Stimulated activated effector memory CD8-positive, alpha-beta T cell treated with anti-CD3 and anti-CD28 coated beads, Interleukin-12 subunit alpha, Interleukin-12 subunit beta, amount 100 ng/mL, for 72 hours (primary cell): Measurements from ENCODE around the gene CSGALNACT2.

Experiments
- ATAC-seq: fragments of 150-1000 bp; cut with Tn5 transposase; 2 replicates; pipeline ENCODE4 v1.10.0; 2021
- DNase-seq, 2 donors: peaks; one replicate each; pipeline ENCODE4 v3.0.0; 2021 to 2022; ENCODE audit warnings: low spot score in 2 of 2
- H3K27ac Mint-ChIP-seq: one replicate; pipeline ENCODE4 v1.8.0; 2022; ENCODE audit warnings: mild to moderate bottlenecking, mixed read lengths
- H3K36me3 Mint-ChIP-seq: one replicate; pipeline ENCODE4 v1.8.0; 2022; ENCODE audit warnings: mild to moderate bottlenecking, mixed read lengths
- H3K4me1 Mint-ChIP-seq: one replicate; pipeline ENCODE4 v1.8.0; 2022; ENCODE audit warnings: mixed read lengths
- H3K4me3 Mint-ChIP-seq: one replicate; pipeline ENCODE4 v1.8.0; 2022; ENCODE audit warnings: mild to moderate bottlenecking, mixed read lengths
- H3K9me3 Mint-ChIP-seq: one replicate; pipeline ENCODE4 v1.8.0; 2022; ENCODE audit warnings: mixed read lengths

The CSGALNACT2 gene

DNA sequence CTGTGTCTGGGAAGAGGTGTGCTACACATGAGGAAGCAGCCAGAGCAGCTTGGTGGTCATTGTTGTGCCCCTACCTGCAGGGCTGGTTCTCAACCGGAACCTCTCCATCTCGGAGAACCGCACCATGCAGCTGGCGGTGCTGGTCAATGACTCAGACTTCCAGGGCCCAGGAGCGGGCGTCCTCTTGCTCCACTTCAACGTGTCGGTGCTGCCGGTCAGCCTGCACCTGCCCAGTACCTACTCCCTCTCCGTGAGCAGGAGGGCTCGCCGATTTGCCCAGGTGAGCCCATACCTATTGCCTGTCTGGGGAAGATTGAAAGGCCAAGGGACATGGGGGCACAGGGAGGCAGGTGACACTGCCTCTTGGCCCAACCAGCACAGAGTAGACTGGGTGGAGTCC, 29.3 kb upstream of the CSGALNACT2 start:
- Mint-ChIP-seq H3K27ac (no peak overlapping the region), H3K4me3 (no peak overlapping the region), H3K4me1 (peaks cover 16% of the 10 kb centered on the region), H3K9me3 (no peaks in the 10 kb centered on the region), H3K36me3 (no peaks in the 10 kb centered on the region)
- DNase-seq: no peak
- ATAC-seq: no peak

- no peak for ATAC-seq
- no peaks in the 10 kb centered on the region for H3K36me3 Mint-ChIP-seq
- H3K9me3 Mint-ChIP-seq: no peaks in the 10 kb centered on the region
- no peak overlapping the region for H3K4me3 Mint-ChIP-seq
- H3K27ac Mint-ChIP-seq: no peak overlapping the region
- H3K4me1 Mint-ChIP-seq: peaks cover 16% of the 10 kb centered on the region
- no peak for DNase-seq
Observed at GRCh38 chr10:43109671-43110249, 28.5 kb upstream of the CSGALNACT2 start.

DNA sequence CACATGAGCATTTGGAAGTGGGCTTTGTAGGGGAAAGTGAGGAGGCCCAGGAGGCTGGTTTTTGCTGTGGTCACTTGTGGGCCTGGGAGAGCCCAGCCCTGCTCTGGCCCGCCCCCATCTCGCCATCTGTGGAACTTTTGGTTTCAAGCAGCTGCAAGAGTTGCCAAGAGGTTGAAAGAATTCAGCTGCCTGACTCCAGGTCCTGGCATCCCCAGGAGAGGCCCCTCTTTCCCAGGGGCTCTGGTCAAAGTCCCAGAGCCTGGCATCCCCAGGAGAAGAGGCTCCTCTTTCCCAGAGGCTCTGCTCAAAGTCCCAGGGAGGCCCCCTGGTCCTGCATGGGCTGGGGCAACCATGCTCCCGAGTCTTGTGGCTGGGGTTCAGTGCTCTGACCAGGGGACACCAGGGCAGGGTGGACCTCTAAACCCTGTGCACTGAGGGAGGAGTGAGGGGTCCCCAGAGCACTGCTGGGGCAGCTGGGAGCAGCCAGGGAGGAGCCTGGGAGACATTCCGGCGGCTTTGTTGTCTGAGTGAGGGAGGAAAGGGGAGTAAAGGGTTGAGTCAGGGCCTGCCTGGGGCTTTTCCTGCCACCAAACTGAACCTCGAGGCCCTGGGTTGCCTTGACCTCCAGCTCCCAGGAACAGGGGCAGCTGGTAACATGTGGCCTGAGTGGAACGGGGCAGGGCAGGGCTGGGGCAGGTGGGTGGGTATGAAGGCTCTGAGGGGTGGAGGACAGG, 27.7 kb upstream of the CSGALNACT2 start:
- no peaks in the 10 kb centered on the region for H3K9me3 Mint-ChIP-seq
- H3K36me3 Mint-ChIP-seq: no peaks in the 10 kb centered on the region
- peak overlapping the region; percentile 87 for H3K27ac Mint-ChIP-seq
- ATAC-seq: no peak
- H3K4me3 Mint-ChIP-seq: no peak overlapping the region
- H3K4me1 Mint-ChIP-seq: peaks cover 16% of the 10 kb centered on the region
- DNase-seq: no peak

DNA sequence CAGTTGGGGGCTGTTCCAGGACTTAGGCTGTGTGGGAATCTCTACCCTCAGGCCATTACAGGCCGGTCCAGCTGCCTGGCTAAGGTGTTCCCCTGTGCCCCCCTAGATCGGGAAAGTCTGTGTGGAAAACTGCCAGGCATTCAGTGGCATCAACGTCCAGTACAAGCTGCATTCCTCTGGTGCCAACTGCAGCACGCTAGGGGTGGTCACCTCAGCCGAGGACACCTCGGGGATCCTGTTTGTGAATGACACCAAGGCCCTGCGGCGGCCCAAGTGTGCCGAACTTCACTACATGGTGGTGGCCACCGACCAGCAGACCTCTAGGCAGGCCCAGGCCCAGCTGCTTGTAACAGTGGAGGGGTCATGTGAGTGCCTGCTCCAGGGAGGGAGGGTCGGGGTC, 27.1 kb upstream of the CSGALNACT2 start:
- ATAC-seq (no peak), DNase-seq (no peak)
- Mint-ChIP-seq H3K36me3 (no peaks in the 10 kb centered on the region), H3K4me3 (no peak overlapping the region), H3K27ac (no peak overlapping the region), H3K4me1 (peaks cover 16% of the 10 kb centered on the region), H3K9me3 (no peaks in the 10 kb centered on the region)

DNA sequence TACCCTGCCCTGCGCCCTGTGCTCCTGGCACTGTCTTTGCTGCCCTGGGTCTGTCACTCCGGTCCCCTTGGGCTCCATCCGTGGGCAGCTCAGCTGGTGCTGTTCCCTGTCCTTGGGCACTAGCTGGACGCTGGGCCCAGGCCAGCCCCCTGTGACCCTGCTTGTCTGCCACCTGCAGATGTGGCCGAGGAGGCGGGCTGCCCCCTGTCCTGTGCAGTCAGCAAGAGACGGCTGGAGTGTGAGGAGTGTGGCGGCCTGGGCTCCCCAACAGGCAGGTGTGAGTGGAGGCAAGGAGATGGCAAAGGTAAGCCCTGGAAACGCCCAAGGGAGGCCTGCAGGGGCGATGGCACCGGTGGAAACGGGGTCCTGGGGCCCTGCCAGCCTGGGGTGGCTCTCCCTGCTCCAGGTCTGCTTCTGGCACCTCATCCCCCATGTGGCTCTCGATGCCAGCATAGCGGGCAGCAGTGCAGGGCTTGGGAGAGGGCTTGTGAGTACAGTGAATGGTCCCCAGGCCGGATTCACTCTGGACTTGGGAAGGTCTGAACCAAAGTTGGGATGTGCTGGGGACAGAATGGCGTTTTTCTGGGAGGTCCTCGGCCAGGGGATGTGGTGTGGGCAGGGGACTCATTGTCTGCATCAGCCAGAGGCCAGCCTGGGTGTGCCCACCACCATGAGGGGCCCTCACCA, 26.2 kb upstream of the CSGALNACT2 start:
- peaks cover 8% of the 10 kb centered on the region for H3K4me1 Mint-ChIP-seq
- H3K27ac Mint-ChIP-seq: no peak overlapping the region
- H3K4me3 Mint-ChIP-seq: no peak overlapping the region
- no peaks in the 10 kb centered on the region for H3K9me3 Mint-ChIP-seq
- ATAC-seq (no peak), DNase-seq (no peak)
- H3K36me3 Mint-ChIP-seq: no peaks in the 10 kb centered on the region

- Mint-ChIP-seq H3K4me1 (peaks cover 6% of the 10 kb centered on the region), H3K27ac (no peak overlapping the region)
Observed at GRCh38 chr10:43112608-43112961, 25.7 kb upstream of the CSGALNACT2 start.

DNA sequence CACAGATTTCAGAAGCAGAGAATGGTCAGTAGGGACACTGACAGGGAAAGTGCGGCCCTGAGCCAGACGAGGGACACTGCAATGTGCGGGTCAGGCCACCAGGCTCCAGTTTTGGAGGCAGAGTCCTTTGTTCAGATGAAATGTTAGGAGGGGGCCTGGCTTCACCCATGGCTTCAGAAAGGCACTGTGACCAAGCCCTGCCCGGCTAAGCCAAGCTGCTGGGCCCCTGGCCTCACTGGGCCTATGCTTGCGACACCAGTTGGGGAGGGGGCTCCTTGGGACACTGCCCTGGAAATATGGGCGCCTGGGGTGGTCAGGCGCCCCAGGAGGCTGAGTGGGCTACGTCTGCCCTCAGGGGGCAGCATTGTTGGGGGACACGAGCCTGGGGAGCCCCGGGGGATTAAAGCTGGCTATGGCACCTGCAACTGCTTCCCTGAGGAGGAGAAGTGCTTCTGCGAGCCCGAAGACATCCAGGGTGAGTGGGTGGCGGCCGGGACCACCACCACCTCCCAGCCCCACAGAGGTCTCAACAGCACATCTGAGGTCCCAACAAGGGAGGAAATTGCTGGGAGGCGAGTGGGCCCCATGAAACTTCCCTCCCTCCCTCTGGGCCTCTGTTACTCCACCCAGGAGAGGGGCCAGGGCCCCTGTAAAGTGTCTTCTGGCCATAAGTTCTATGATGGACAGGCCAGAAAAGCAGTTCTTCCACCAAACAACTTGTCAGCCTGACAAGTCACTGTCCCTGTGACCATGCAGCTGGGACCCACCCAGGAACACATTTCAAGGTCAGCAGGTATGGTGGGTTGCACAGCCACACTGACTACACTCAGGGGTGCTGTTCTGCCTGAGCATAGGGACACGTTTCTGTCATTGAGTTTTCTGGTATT, 24.8 kb upstream of the CSGALNACT2 start:
- no peak for ATAC-seq
- Mint-ChIP-seq H3K4me1 (peaks cover 7% of the 10 kb centered on the region), H3K4me3 (no peak overlapping the region), H3K36me3 (no peaks in the 10 kb centered on the region), H3K9me3 (no peaks in the 10 kb centered on the region), H3K27ac (peak overlapping the region; percentile 26)
- DNase-seq: no peak

More at GRCh38 chr10:43112608-43112961, 25.7 kb upstream of the CSGALNACT2 start:
- no peak for DNase-seq
- H3K36me3 Mint-ChIP-seq: no peaks in the 10 kb centered on the region
- no peak for ATAC-seq
- no peak overlapping the region for H3K4me3 Mint-ChIP-seq
- H3K9me3 Mint-ChIP-seq: no peaks in the 10 kb centered on the region

DNA sequence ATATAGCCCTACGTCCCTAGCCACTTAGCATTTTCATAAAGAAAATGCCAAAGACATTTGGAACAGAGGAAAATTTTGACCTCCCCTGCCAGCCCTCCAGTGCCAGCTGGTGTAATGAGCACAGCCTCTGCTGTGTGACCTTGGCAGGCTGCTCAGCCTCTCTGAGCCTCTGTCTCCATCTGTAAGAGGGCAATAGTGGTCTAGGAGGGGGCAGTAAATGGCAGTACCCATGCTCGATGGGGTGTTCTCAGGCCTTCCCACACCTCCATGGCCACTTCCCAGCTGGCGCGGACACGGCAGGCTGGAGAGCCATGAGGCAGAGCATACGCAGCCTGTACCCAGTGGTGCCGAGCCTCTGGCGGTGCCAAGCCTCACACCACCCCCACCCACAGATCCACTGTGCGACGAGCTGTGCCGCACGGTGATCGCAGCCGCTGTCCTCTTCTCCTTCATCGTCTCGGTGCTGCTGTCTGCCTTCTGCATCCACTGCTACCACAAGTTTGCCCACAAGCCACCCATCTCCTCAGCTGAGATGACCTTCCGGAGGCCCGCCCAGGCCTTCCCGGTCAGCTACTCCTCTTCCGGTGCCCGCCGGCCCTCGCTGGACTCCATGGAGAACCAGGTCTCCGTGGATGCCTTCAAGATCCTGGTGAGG, 24.0 kb upstream of the CSGALNACT2 start:
- no peaks in the 10 kb centered on the region for H3K36me3 Mint-ChIP-seq
- H3K27ac Mint-ChIP-seq: peak overlapping the region; percentile 26
- no peaks in the 10 kb centered on the region for H3K9me3 Mint-ChIP-seq
- DNase-seq: no peak
- peaks cover 13% of the 10 kb centered on the region for H3K4me1 Mint-ChIP-seq
- no peak overlapping the region for H3K4me3 Mint-ChIP-seq
- ATAC-seq: no peak

DNA sequence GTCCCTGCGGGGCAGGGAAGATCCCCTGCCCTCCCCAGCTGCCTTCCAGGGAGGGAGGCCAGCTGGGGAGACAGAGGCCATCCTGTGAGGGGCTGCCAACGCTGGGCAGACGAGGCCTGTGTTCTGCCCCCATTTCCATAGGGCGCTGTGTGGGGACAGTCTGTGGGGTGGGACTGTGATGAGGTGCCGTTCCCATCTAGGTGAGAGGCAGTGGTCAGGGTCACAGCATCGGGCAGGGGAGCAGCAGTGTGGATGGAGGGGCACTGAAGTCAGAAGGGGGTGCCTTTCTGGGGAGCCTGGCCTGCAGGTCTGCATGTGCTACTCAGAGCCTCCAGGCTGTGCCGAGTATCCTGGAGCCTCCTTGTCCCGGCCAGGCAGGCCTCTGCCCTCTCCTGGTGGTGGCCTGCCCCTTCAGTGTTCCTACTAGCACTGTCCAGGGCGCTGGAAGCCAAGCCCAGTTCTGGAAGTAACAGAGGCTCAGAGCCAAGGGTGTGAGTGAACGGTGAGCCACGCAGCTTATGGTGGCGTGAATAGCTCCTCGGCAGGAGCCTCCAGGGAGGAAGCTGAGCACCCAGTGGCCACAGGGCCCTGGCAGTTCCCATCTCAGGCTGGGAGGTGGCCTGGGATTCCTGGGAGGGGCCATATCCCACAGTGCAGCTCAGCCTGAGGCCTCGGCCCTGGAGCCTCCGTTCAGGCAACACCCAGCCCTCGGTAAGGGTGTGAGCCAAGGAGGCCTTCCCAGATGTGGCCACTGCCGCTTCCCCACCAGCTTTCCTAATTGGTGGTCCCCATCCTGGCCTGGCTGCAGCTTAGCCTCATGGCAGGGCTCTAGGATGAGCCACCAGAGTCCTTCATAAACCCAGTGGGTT, 23.3 kb upstream of the CSGALNACT2 start:
- H3K27ac Mint-ChIP-seq: peak overlapping the region; percentile 52
- H3K4me1 Mint-ChIP-seq: peaks cover 15% of the 10 kb centered on the region
- no peak overlapping the region for H3K4me3 Mint-ChIP-seq
- no peak for ATAC-seq
- DNase-seq: no peak
- no peaks in the 10 kb centered on the region for H3K36me3 Mint-ChIP-seq
- no peaks in the 10 kb centered on the region for H3K9me3 Mint-ChIP-seq

GRCh38 chr10:43115881-43116595, 22.2 kb upstream of the CSGALNACT2 start:
- no peak for DNase-seq
- Mint-ChIP-seq H3K36me3 (peaks cover 7% of the 10 kb centered on the region), H3K4me3 (no peak overlapping the region), H3K4me1 (peaks cover 19% of the 10 kb centered on the region), H3K27ac (peak overlapping the region; percentile 52), H3K9me3 (no peaks in the 10 kb centered on the region)
- ATAC-seq: no peak

GRCh38 chr10:43116596-43116995, 21.6 kb upstream of the CSGALNACT2 start:
- ATAC-seq (no peak), DNase-seq (no peak)
- no peak overlapping the region for H3K27ac Mint-ChIP-seq
- H3K4me3 Mint-ChIP-seq: no peak overlapping the region
- peaks cover 7% of the 10 kb centered on the region for H3K36me3 Mint-ChIP-seq
- H3K4me1 Mint-ChIP-seq: peaks cover 25% of the 10 kb centered on the region
- H3K9me3 Mint-ChIP-seq: no peaks in the 10 kb centered on the region

- Mint-ChIP-seq H3K4me1 (peaks cover 31% of the 10 kb centered on the region), H3K27ac (no peak overlapping the region), H3K36me3 (peaks cover 12% of the 10 kb centered on the region), H3K4me3 (no peak overlapping the region), H3K9me3 (no peaks in the 10 kb centered on the region)
- no peak for DNase-seq
- ATAC-seq: no peak
Observed at GRCh38 chr10:43117031-43117776, 21.0 kb upstream of the CSGALNACT2 start.
